HAP-1 (cell line): Measurements from ENCODE around the gene GTF3C2.
"Not testable (repeated sequence)": the region's sequence is repeated elsewhere in the genome, so short reads cannot be mapped to it uniquely, and the experiment has no call there.

Source experiments
- DNase-seq, 2 experiments: peaks; one replicate each; pipeline ENCODE4 v3.0.0-alpha.2; 2016 to 2020; ENCODE audit warnings: low spot score in 2 of 2
- H3K27me3 ChIP-seq: fragments of 250-450 bp; sonication (Bioruptor Pico); 2 replicates; pipeline ENCODE4 v1.5.1; 2020; ENCODE audit warnings: low read depth, mild to moderate bottlenecking, moderate library complexity
- H3K36me3 ChIP-seq: fragments of 250-450 bp; sonication (Bioruptor Pico); replicated peaks from 2 replicates; pipeline ENCODE4 v1.5.1; 2020; ENCODE audit warnings: mild to moderate bottlenecking
- H3K4me1 ChIP-seq: fragments of 250-450 bp; sonication (Bioruptor Pico); 2 replicates; pipeline ENCODE4 v1.5.1; 2020; ENCODE audit warnings: mild to moderate bottlenecking
- H3K4me3 ChIP-seq: fragments of 250-450 bp; sonication (Bioruptor Pico); 2 replicates; pipeline ENCODE4 v1.5.1; 2020; ENCODE audit warnings: mild to moderate bottlenecking, moderate library complexity
- H3K9me3 ChIP-seq: fragments of 250-450 bp; sonication (Bioruptor Pico); 2 replicates; pipeline ENCODE4 v1.5.1; 2020; ENCODE audit warnings: mild to moderate bottlenecking, moderate library complexity
- in situ Hi-C: fragments of 300-500 bp; cut with MboI; formaldehyde crosslinking; loops from 3 replicates; pipeline ENCODE4 v1.14.3; 2020; ENCODE audit warnings: low sequenced_read_pairs, inconsistent platforms, mixed read lengths

The GTF3C2 gene

GRCh38 chr2:27362678-27363420 is 6.3 kb upstream of the GTF3C2 start:
- in situ Hi-C loops = no loop called here
- no peak for DNase-seq
- H3K27me3 ChIP-seq = no peaks in the 10 kb centered on the region
- no peaks in the 10 kb centered on the region for H3K4me1 ChIP-seq
- H3K4me3 ChIP-seq = no peak overlapping the region
- H3K9me3 ChIP-seq = no peaks in the 10 kb centered on the region
- peaks cover 47% of the 10 kb centered on the region for H3K36me3 ChIP-seq

GRCh38 chr2:27356056-27356381 is 545 bp downstream of the GTF3C2 start:
- Histone ChIP-seq H3K4me3 (peak overlapping the region; percentile 96), H3K4me1 (peaks cover 17% of the 10 kb centered on the region), H3K9me3 (no peaks in the 10 kb centered on the region), H3K36me3 (0 out of 2 replicates have a peak, but pooled peaks cover 9% of the 10 kb centered on the region), H3K27me3 (no peaks in the 10 kb centered on the region)
- in situ Hi-C loops = no loop called here
- DNase-seq = peak; percentile 52 to 78

- Histone ChIP-seq H3K4me3 (no peak overlapping the region), H3K9me3 (no peaks in the 10 kb centered on the region), H3K36me3 (0 out of 2 replicates have a peak, but pooled peaks cover 14% of the 10 kb centered on the region), H3K4me1 (peaks cover 17% of the 10 kb centered on the region), H3K27me3 (no peaks in the 10 kb centered on the region)
- in situ Hi-C loops = no loop called here
- no peak for DNase-seq
These were observed 2.0 kb downstream of the GTF3C2 start for GRCh38 chr2:27354597-27354927.

- no peak for DNase-seq
- Histone ChIP-seq H3K27me3 (no peaks in the 10 kb centered on the region), H3K36me3 (0 out of 2 replicates have a peak, but pooled peaks cover 14% of the 10 kb centered on the region), H3K4me1 (peaks cover 17% of the 10 kb centered on the region), H3K4me3 (no peak overlapping the region), H3K9me3 (no peaks in the 10 kb centered on the region)
- in situ Hi-C loops = no loop called here
These were observed 2.6 kb downstream of the GTF3C2 start for GRCh38 chr2:27353762-27354596.

- 0 out of 2 replicates have a peak, but pooled peaks cover 14% of the 10 kb centered on the region for H3K36me3 ChIP-seq
- peaks cover 17% of the 10 kb centered on the region for H3K4me1 ChIP-seq
- in situ Hi-C loops, H3K4me3 ChIP-seq, DNase-seq, H3K27me3 ChIP-seq, H3K9me3 ChIP-seq: not testable (repeated sequence)
These were observed 3.2 kb downstream of the GTF3C2 start for GRCh38 chr2:27353386-27353761.

GRCh38 chr2:27351802-27352598 is 4.6 kb downstream of the GTF3C2 start:
- Histone ChIP-seq H3K27me3 (no peaks in the 10 kb centered on the region), H3K36me3 (peaks cover 14% of the 10 kb centered on the region; the same call in 1 of the 2 replicates), H3K4me1 (peaks cover 17% of the 10 kb centered on the region), H3K9me3 (no peaks in the 10 kb centered on the region), H3K4me3 (no peak overlapping the region)
- DNase-seq = no peak
- in situ Hi-C loops = no loop called here

- no peaks in the 10 kb centered on the region for H3K9me3 ChIP-seq
- in situ Hi-C loops = no loop called here
- no peak for DNase-seq
- no peak overlapping the region for H3K4me3 ChIP-seq
- peaks cover 11% of the 10 kb centered on the region; the same call in 1 of the 2 replicates for H3K36me3 ChIP-seq
- H3K4me1 ChIP-seq = peaks cover 17% of the 10 kb centered on the region
- H3K27me3 ChIP-seq = no peaks in the 10 kb centered on the region
These were observed 6.4 kb downstream of the GTF3C2 start for GRCh38 chr2:27350106-27350693.

GRCh38 chr2:27347641-27348040 is 8.9 kb downstream of the GTF3C2 start:
- in situ Hi-C loops = no loop called here
- Histone ChIP-seq H3K27me3 (no peaks in the 10 kb centered on the region), H3K4me3 (no peak overlapping the region), H3K9me3 (no peaks in the 10 kb centered on the region), H3K4me1 (peaks cover under 1% of the 10 kb centered on the region; the same call in 1 of the 2 replicates), H3K36me3 (peaks cover 25% of the 10 kb centered on the region)
- no peak for DNase-seq

GRCh38 chr2:27336173-27336572 is 20.4 kb downstream of the GTF3C2 start:
- H3K27me3 ChIP-seq = no peaks in the 10 kb centered on the region
- in situ Hi-C loops = no loop called here
- peaks cover 72% of the 10 kb centered on the region for H3K36me3 ChIP-seq
- H3K4me1 ChIP-seq = no peaks in the 10 kb centered on the region
- H3K9me3 ChIP-seq = no peaks in the 10 kb centered on the region
- H3K4me3 ChIP-seq = no peak overlapping the region
- no peak for DNase-seq

GRCh38 chr2:27335311-27335710 is 21.3 kb downstream of the GTF3C2 start:
- in situ Hi-C loops = no loop called here
- Histone ChIP-seq H3K36me3 (peaks cover 72% of the 10 kb centered on the region), H3K4me1 (no peaks in the 10 kb centered on the region), H3K27me3 (no peaks in the 10 kb centered on the region), H3K4me3 (no peak overlapping the region), H3K9me3 (no peaks in the 10 kb centered on the region)
- no peak for DNase-seq

- in situ Hi-C loops = no loop called here
- Histone ChIP-seq H3K36me3 (peaks cover 48% of the 10 kb centered on the region), H3K9me3 (no peaks in the 10 kb centered on the region), H3K4me3 (no peak overlapping the region), H3K27me3 (no peaks in the 10 kb centered on the region), H3K4me1 (peaks cover 18% of the 10 kb centered on the region)
- no peak for DNase-seq
These were observed 31.8 kb downstream of the GTF3C2 start for GRCh38 chr2:27324720-27325119.

GRCh38 chr2:27323596-27324285 is 32.8 kb downstream of the GTF3C2 start:
- H3K27me3 ChIP-seq = no peaks in the 10 kb centered on the region
- H3K36me3 ChIP-seq = peaks cover 40% of the 10 kb centered on the region
- no peak for DNase-seq
- no peaks in the 10 kb centered on the region for H3K9me3 ChIP-seq
- in situ Hi-C loops = no loop called here
- peak overlapping the region; percentile 70 for H3K4me3 ChIP-seq
- peaks cover 18% of the 10 kb centered on the region for H3K4me1 ChIP-seq
